Measurements from ENCODE around the gene MACROD2. TPM values are rescaled to one million over a fixed set of nuclear protein-coding genes. Genes with fewer than 3 reads are reported as not detected.

Gene MACROD2
- total and polyA plus RNA-seq, 2 experiments from 2014 or later: 2.8 to 4.3 TPM

- TF ChIP-seq ZNF462 (CRISPR knock-in tag; IDR thresholded peaks at IDR 0.05): no peak
- TF ChIP-seq POLR2AphosphoS5 (IDR thresholded peaks at IDR 0.05; ENCODE audit: low read depth): no peak
- no peak for TF ChIP-seq EZH2phosphoT487 (IDR thresholded peaks at IDR 0.05; ENCODE audit: unreplicated experiment)
- TF ChIP-seq CREB1 (CRISPR knock-in tag; IDR thresholded peaks at IDR 0.05; ENCODE audit: low read depth): no peak
- TF ChIP-seq CTCF (conservative IDR thresholded peaks at IDR 0.05; ENCODE audit: low read depth in 2 of 2): no peak
Measured at GRCh38 chr20:14342918-14343317, 347.6 kb downstream of the MACROD2 start (continued).

- no peak for DNase-seq (ENCODE audit: low spot score)
- Mint-ChIP-seq H3K4me1 (peaks cover 7% of the 10 kb centered on the region; the same call in 2 of the 3 replicates), H3K27ac (no peak overlapping the region), H3K4me3 (no peak overlapping the region), H3K27me3 (ENCODE audit: insufficient read depth, low read depth, poor library complexity) (peaks cover 4% of the 10 kb centered on the region), H3K9me3 (no peaks in the 10 kb centered on the region), H3K36me3 (ENCODE audit: low read depth) (no peaks in the 10 kb centered on the region)
- no peak for ATAC-seq
- TF ChIP-seq ETS1 (IDR thresholded peaks at IDR 0.05) (no peak), STAT1 (IDR thresholded peaks at IDR 0.05; ENCODE audit: unreplicated experiment) (no peak), EZH2phosphoT487 (IDR thresholded peaks at IDR 0.05; ENCODE audit: unreplicated experiment) (no peak), EZH2 (IDR thresholded peaks at IDR 0.05; ENCODE audit: low read depth, unreplicated experiment) (no peak), POLR2AphosphoS5 (IDR thresholded peaks at IDR 0.05; ENCODE audit: low read depth) (no peak), CREB1 (CRISPR knock-in tag; IDR thresholded peaks at IDR 0.05; ENCODE audit: low read depth) (no peak), CTCF (conservative IDR thresholded peaks at IDR 0.05; ENCODE audit: low read depth in 2 of 2) (no peak), ZNF331 (CRISPR knock-in tag; IDR thresholded peaks at IDR 0.05; ENCODE audit: low read depth) (no peak), JUNB (IDR thresholded peaks at IDR 0.05; ENCODE audit: unreplicated experiment) (no peak)
- no peak overlapping the region for H3K4me3 ChIP-seq
- no peaks in the 10 kb centered on the region for H4K20me1 ChIP-seq (replicated peaks; ENCODE audit: insufficient read depth)
- H3K4me1 ChIP-seq (ENCODE audit: insufficient read depth): 0 out of 2 replicates have a peak, but pooled peaks cover 3% of the 10 kb centered on the region
- H3F3A ChIP-seq (replicated peaks; ENCODE audit: low read depth): no peaks in the 10 kb centered on the region
- no peak overlapping the region for H3K4me2 ChIP-seq
- no peaks in the 10 kb centered on the region for H3K27me3 ChIP-seq (ENCODE audit: insufficient read depth)
- no peaks in the 10 kb centered on the region for H3K36me3 ChIP-seq (ENCODE audit: insufficient read depth)
- no peaks in the 10 kb centered on the region for H3K79me2 ChIP-seq (replicated peaks; ENCODE audit: insufficient read depth)
- H2AFZ ChIP-seq: no peak overlapping the region
- H3K27ac ChIP-seq (ENCODE audit: low read depth): no peak overlapping the region
- H3K9me2 ChIP-seq (ENCODE audit: insufficient read depth): no peaks in the 10 kb centered on the region; the same call in 1 of the 2 replicates
Measured at GRCh38 chr20:14343491-14344065, 348.3 kb downstream of the MACROD2 start.

Data from GM23338 (cell line).